Epithelial cell of esophagus (primary cell): ENCODE data around the gene HHAT.

Experiments used
- DNase-seq: peaks from one replicate; pipeline ENCODE4 v3.0.0; 2010; ENCODE audit warnings: low read depth
- H3K4me3 ChIP-seq: 2 replicates; pipeline ENCODE4 v1.5.1; 2011; ENCODE audit warnings: mild to moderate bottlenecking, low read length, control low read depth
- CTCF ChIP-seq: IDR thresholded peaks from 2 replicates; pipeline ENCODE4 v1.5.1; 2011; ENCODE audit warnings: low read depth, mild to moderate bottlenecking, low read length, control low read depth, inconsistent platforms; ENCODE audit not compliant: insufficient read depth; ENCODE audit errors: missing control alignments

HHAT gene

GRCh38 chr1:210434223-210434622, 105.5 kb downstream of the HHAT start:
- H3K4me3 ChIP-seq = no peak overlapping the region
- no peak for TF ChIP-seq CTCF
- no peak for DNase-seq

GRCh38 chr1:210437111-210437510, 108.4 kb downstream of the HHAT start:
- H3K4me3 ChIP-seq = no peak overlapping the region
- no peak for DNase-seq
- TF ChIP-seq CTCF = no peak

- TF ChIP-seq CTCF = no peak
- H3K4me3 ChIP-seq = no peak overlapping the region
- DNase-seq = no peak
Observed at GRCh38 chr1:210437781-210438180, 109.1 kb downstream of the HHAT start.

- no peak for TF ChIP-seq CTCF
- no peak overlapping the region for H3K4me3 ChIP-seq
- DNase-seq = peak; percentile 6
Observed at GRCh38 chr1:210438928-210439841, 110.5 kb downstream of the HHAT start.

- no peak for DNase-seq
- no peak for TF ChIP-seq CTCF
- H3K4me3 ChIP-seq = no peak overlapping the region
Observed at GRCh38 chr1:210440081-210440480, 111.4 kb downstream of the HHAT start.

- H3K4me3 ChIP-seq = no peak overlapping the region
- DNase-seq = no peak
- no peak for TF ChIP-seq CTCF
Observed at GRCh38 chr1:210441028-210441427, 112.3 kb downstream of the HHAT start.

- no peak for TF ChIP-seq CTCF
- DNase-seq = peak; percentile 15
- H3K4me3 ChIP-seq = no peak overlapping the region
Observed at GRCh38 chr1:210445485-210445884, 116.8 kb downstream of the HHAT start.
